Measurements from ENCODE around the gene SLC22A23.

SLC22A23 gene

GRCh38 chr6:3293271-3294155, 163.3 kb downstream of the SLC22A23 start:
- DNase-seq = no peak

GRCh38 chr6:3292431-3293197, 164.2 kb downstream of the SLC22A23 start:
- DNase-seq = no peak

GRCh38 chr6:3291987-3292386, 164.9 kb downstream of the SLC22A23 start:
- DNase-seq = no peak

- no peak for DNase-seq
Measured at GRCh38 chr6:3291346-3291745, 165.5 kb downstream of the SLC22A23 start.

- DNase-seq = no peak
Measured at GRCh38 chr6:3290931-3291211, 166.0 kb downstream of the SLC22A23 start.

GRCh38 chr6:3290149-3290930, 166.5 kb downstream of the SLC22A23 start:
- no peak for DNase-seq

GRCh38 chr6:3289664-3290055, 167.2 kb downstream of the SLC22A23 start:
- no peak for DNase-seq

- no peak for DNase-seq
Measured at GRCh38 chr6:3288711-3289663, 167.9 kb downstream of the SLC22A23 start.

GRCh38 chr6:3287976-3288707, 168.7 kb downstream of the SLC22A23 start:
- no peak for DNase-seq

GRCh38 chr6:3287308-3287707, 169.5 kb downstream of the SLC22A23 start:
- DNase-seq = no peak

GRCh38 chr6:3286641-3287171, 170.1 kb downstream of the SLC22A23 start:
- no peak for DNase-seq

- DNase-seq = no peak
Measured at GRCh38 chr6:3285732-3286131, 171.1 kb downstream of the SLC22A23 start.

GRCh38 chr6:3285049-3285639, 171.7 kb downstream of the SLC22A23 start:
- no peak for DNase-seq

- DNase-seq = no peak
Measured at GRCh38 chr6:3284436-3284876, 172.4 kb downstream of the SLC22A23 start.

- no peak for DNase-seq
Measured at GRCh38 chr6:3283641-3284435, 173.0 kb downstream of the SLC22A23 start.

GRCh38 chr6:3283241-3283640, 173.6 kb downstream of the SLC22A23 start:
- no peak for DNase-seq

- no peak for DNase-seq
Measured at GRCh38 chr6:3282476-3283236, 174.2 kb downstream of the SLC22A23 start.

GRCh38 chr6:3281631-3282475, 175.0 kb downstream of the SLC22A23 start:
- DNase-seq = no peak

Measured in NCI-H510A (cell line).